A549 (cell line): ENCODE measurements around the gene MAGI1. TPM values are rescaled to one million over a fixed set of nuclear protein-coding genes. Genes with fewer than 3 reads are reported as not detected.
"Not testable (repeated sequence)": the region's sequence is repeated elsewhere in the genome, so short reads cannot be mapped to it uniquely, and the experiment has no call there.

Source experiments
- ATAC-seq, 2 experiments: fragments of 200-7000 bp in 1 of 2; fragments of >200 bp in 1 of 2; cut with Nextera tagmentation in 1 of 2; cut with Tn5 transposase in 1 of 2; 3 replicates each; pipeline versions ENCODE4 v1.8.0 to v1.9.1; 2018 to 2020; ENCODE audit warnings: mild to moderate bottlenecking in 1 of 2, moderate library complexity in 1 of 2
- CTCF ChIA-PET: fragments of 300-600 bp; sonication (Branson Sonifier 250); formaldehyde crosslinking; extraction: SDS; loops from one replicate; lab custom pipeline; 2021; ENCODE audit warnings: antibody characterized with exemption, inconsistent platforms; lab: Yijun Ruan, JAX
- POLR2A ChIA-PET: fragments of 350-600 bp; formaldehyde crosslinking; extraction: SDS; loops from one replicate; lab custom pipeline; 2021; ENCODE audit warnings: antibody characterized with exemption, inconsistent platforms; lab: Yijun Ruan, JAX
- DNase-seq, 2 experiments: peaks; one replicate each; pipeline versions ENCODE4 v3.0.0 to v3.0.0-alpha.2; 2011 to 2016; ENCODE audit warnings: low read depth in 1 of 2, low spot score in 1 of 2
- FAIRE-seq: peaks from 2 replicates; lab custom pipeline; 2011; peaks lifted over from hg19 to GRCh38; lab: Jason Lieb, UNC
- H3K27ac ChIP-seq, 2 experiments: fragments of >200 bp; sonication (Bioruptor Twin); formaldehyde crosslinking; 3 replicates each; pipeline ENCODE4 v1.5.1; 2016 to 2017
- H3K4me1 ChIP-seq: fragments of >200 bp; sonication (Bioruptor Twin); formaldehyde crosslinking; 3 replicates; pipeline ENCODE4 v1.6.1; 2016
- H3K4me2 ChIP-seq: fragments of >200 bp; sonication (Bioruptor Twin); formaldehyde crosslinking; 3 replicates; pipeline ENCODE4 v1.6.1; 2016
- H3K4me3 ChIP-seq: fragments of >200 bp; sonication (Bioruptor Twin); formaldehyde crosslinking; 3 replicates; pipeline ENCODE4 v1.5.1; 2016
- H3K9me3 ChIP-seq: fragments of >200 bp; sonication (Bioruptor Twin); formaldehyde crosslinking; 3 replicates; pipeline ENCODE4 v1.6.1; 2016
- BCL3 ChIP-seq: fragments of >200 bp; sonication (Bioruptor Twin); formaldehyde crosslinking; IDR thresholded peaks from 3 replicates; pipeline ENCODE4 v1.6.1; 2016
- CBX2 ChIP-seq: fragments of 200-600 bp; sonication (generic); IDR thresholded peaks from 2 replicates; pipeline ENCODE4 v1.6.1; 2016; ENCODE audit warnings: low read depth, mild to moderate bottlenecking, borderline replicate concordance
- CEBPB ChIP-seq, 2 experiments: fragments of >200 bp in 1 of 2; sonication (Bioruptor Twin) in 1 of 2; formaldehyde crosslinking in 1 of 2; IDR thresholded peaks; 2 replicates each; pipeline ENCODE4 v1.6.1; 2012 to 2016
- CTCF ChIP-seq: fragments of >200 bp; sonication (Bioruptor Twin); formaldehyde crosslinking; IDR thresholded peaks from 3 replicates; pipeline ENCODE4 v1.5.1; 2016
- ELK1 ChIP-seq: fragments of 150-350 bp; IDR thresholded peaks from 2 replicates; pipeline ENCODE4 v1.6.1; 2014; ENCODE audit warnings: low read depth, mild to moderate bottlenecking, low read length
- FOSL2 ChIP-seq, 2 experiments: fragments of 450-650 bp in 1 of 2; fragments of >200 bp in 1 of 2; sonication (Bioruptor Twin) in 1 of 2; formaldehyde crosslinking; IDR thresholded peaks; 2 replicates each; pipeline versions ENCODE4 v1.5.0 to v1.6.1; 2016 to 2020; ENCODE audit warnings: mild to moderate bottlenecking in 1 of 2, moderate library complexity in 1 of 2
- HOXB13 ChIP-seq: fragments of 250-450 bp; sonication (Bioruptor Pico); IDR thresholded peaks from 2 replicates; pipeline ENCODE4 v1.5.0; 2020; ENCODE audit warnings: low read depth, mild to moderate bottlenecking, moderate library complexity
- NFE2L2 ChIP-seq: fragments of 150-350 bp; conservative IDR thresholded peaks from 2 replicates; pipeline ENCODE4 v1.6.1; 2014; ENCODE audit warnings: low read length
- NPAS2 ChIP-seq: fragments of 250-450 bp; sonication (Bioruptor Pico); IDR thresholded peaks from 2 replicates; pipeline ENCODE4 v1.8.0; 2022; ENCODE audit warnings: mild to moderate bottlenecking, moderate library complexity, borderline replicate concordance
- NR3C1 ChIP-seq: fragments of >200 bp; sonication (Bioruptor Twin); formaldehyde crosslinking; IDR thresholded peaks from 3 replicates; pipeline ENCODE4 v1.6.1; 2017
- POLR2A ChIP-seq: IDR thresholded peaks from 2 replicates; pipeline ENCODE4 v1.6.1; 2012; ENCODE audit warnings: mild to moderate bottlenecking, low read length
- POLR2AphosphoS2 ChIP-seq: conservative IDR thresholded peaks from 2 replicates; pipeline ENCODE4 v1.6.1; 2012; ENCODE audit warnings: low read length, improper control_type of control experiment, inconsistent platforms
- RAD21 ChIP-seq, 2 experiments: fragments of >200 bp in 1 of 2; sonication (Bioruptor Twin) in 1 of 2; formaldehyde crosslinking in 1 of 2; IDR thresholded peaks in 1 of 2; conservative IDR thresholded peaks in 1 of 2; 2 replicates in 1 of 2; 3 replicates in 1 of 2; pipeline ENCODE4 v1.6.1; 2012 to 2018; ENCODE audit warnings: inconsistent platforms in 1 of 2
- REST ChIP-seq: fragments of 200-600 bp; sonication (generic); IDR thresholded peaks from 2 replicates; pipeline ENCODE4 v1.6.1; 2016; ENCODE audit warnings: antibody characterized with exemption, mild to moderate bottlenecking, moderate library complexity
- RNF2 ChIP-seq: fragments of 200-600 bp; sonication (generic); IDR thresholded peaks from 2 replicates; pipeline ENCODE4 v1.6.1; 2016; ENCODE audit warnings: low read depth, mild to moderate bottlenecking, antibody characterized with exemption, moderate library complexity, borderline replicate concordance
- SMC3 ChIP-seq: fragments of >200 bp; sonication (Bioruptor Twin); formaldehyde crosslinking; IDR thresholded peaks from 3 replicates; pipeline ENCODE4 v1.6.1; 2018; ENCODE audit warnings: inconsistent platforms
- TP53 ChIP-seq: fragments of 250-450 bp; sonication (Bioruptor Pico); IDR thresholded peaks from 2 replicates; pipeline ENCODE4 v1.5.0; 2021; ENCODE audit warnings: mild to moderate bottlenecking, moderate library complexity
- USF2 ChIP-seq: fragments of 450-650 bp; IDR thresholded peaks from 2 replicates; pipeline ENCODE4 v1.6.1; 2014; ENCODE audit warnings: antibody characterized with exemption
- ZC3H11A ChIP-seq: fragments of 450-650 bp; IDR thresholded peaks from 2 replicates; pipeline ENCODE4 v1.6.1; 2014; ENCODE audit warnings: antibody characterized with exemption, mild to moderate bottlenecking
- ZFP36 ChIP-seq: fragments of 450-650 bp; IDR thresholded peaks from 2 replicates; pipeline ENCODE4 v1.6.1; 2014; ENCODE audit warnings: borderline replicate concordance; ENCODE audit not compliant: partially characterized antibody
- WGBS: methylation state at CpG from one replicate; pipeline ENCODE4 v1.1.6; 2017; ENCODE audit errors: missing lambda C conversion rate; 5-methylcytosine and 5-hydroxymethylcytosine counted together
- polyA plus RNA-seq, 4 experiments: library from polyadenylated mRNA; depleted of rRNA in 3 of 4; stranded (reverse); fragments of >200 nt; fragmentation: RNase III in 1 of 4; extraction: RNeasy Plus Mini Kit Qiagen cat#74134 plus additional on column Dnase treatment in 1 of 4; gene quantifications; 2 replicates in 3 of 4; 3 replicates in 1 of 4; pipeline ENCODE4 v1.2.3, GENCODE V29; 2011 to 2017

MAGI1 gene
- polyA plus RNA-seq, 2 of the 4 experiments (the other 2 are of a cell fraction), result 4.7 to 6.6 TPM

- POLR2A ChIA-PET, result no interaction called here
- Histone ChIP-seq H3K4me2 (no peak overlapping the region), H3K27ac (no peak overlapping the region), H3K9me3 (no peaks in the 10 kb centered on the region), H3K4me3 (no peak overlapping the region), H3K4me1 (no peaks in the 10 kb centered on the region)
- no peak for FAIRE-seq
- TF ChIP-seq HOXB13 (CRISPR knock-in tag), result no peak
- TF ChIP-seq NFE2L2, result no peak
- TF ChIP-seq ELK1, result no peak
- no peak for TF ChIP-seq BCL3
- DNase-seq, result no peak
- CTCF ChIA-PET, result no interaction called here
- ATAC-seq, result no peak
These were observed 9.3 kb downstream of the MAGI1 start for GRCh38 chr3:66029443-66029842.

GRCh38 chr3:66029014-66029413, 9.7 kb downstream of the MAGI1 start:
- H3K9me3 ChIP-seq, result no peaks in the 10 kb centered on the region
- FAIRE-seq, result no peak
- H3K4me1 ChIP-seq, result no peaks in the 10 kb centered on the region
- ChIA-PET CTCF (interaction anchor here (2.5 kb wide), 1 partner anchor 8 kb away, joined by 11 read pairs; no protein-coding TSS in a partner anchor), POLR2A (no interaction called here)
- no peak for DNase-seq
- H3K4me2 ChIP-seq, result no peak overlapping the region
- no peak for TF ChIP-seq ZC3H11A
- 67% methylated on average over 5 of the region's 5 CpGs for WGBS
- no peak overlapping the region for H3K4me3 ChIP-seq
- no peak overlapping the region for H3K27ac ChIP-seq
- ATAC-seq, result no peak

- Histone ChIP-seq H3K27ac (no peak overlapping the region), H3K4me2 (no peak overlapping the region)
- ATAC-seq (no peak), FAIRE-seq (no peak)
- TF ChIP-seq FOSL2 (IDR thresholded peaks at IDR 0.05), result no peak
- no peak for TF ChIP-seq FOSL2 (CRISPR knock-in tag; IDR thresholded peaks at IDR 0.05)
- TF ChIP-seq CBX2, result no peak
- TF ChIP-seq SMC3, result no peak
- TF ChIP-seq TP53 (CRISPR knock-in tag), result no peak
- no peak for TF ChIP-seq POLR2A
- TF ChIP-seq RNF2, result no peak
- TF ChIP-seq POLR2AphosphoS2, result no peak
- no peak for TF ChIP-seq ZFP36
- no peak for TF ChIP-seq CTCF
- no peak for TF ChIP-seq RAD21 (conservative IDR thresholded peaks at IDR 0.05 in 1 of 2, IDR thresholded peaks at IDR 0.05 in 1 of 2)
- TF ChIP-seq NPAS2 (CRISPR knock-in tag), result no peak
- no peak for TF ChIP-seq REST
- no peak for TF ChIP-seq CEBPB (IDR thresholded peaks at IDR 0.05)
- TF ChIP-seq USF2, result no peak
- TF ChIP-seq NR3C1, result no peak
- TF ChIP-seq, all 56 proteins: peak for 0
- Histone ChIP-seq H3K4me3 (no peak overlapping the region), H3K4me1 (no peaks in the 10 kb centered on the region), H3K9me3 (no peaks in the 10 kb centered on the region)
- no peak for DNase-seq
- POLR2A ChIA-PET, result no interaction called here
- WGBS, result 76% methylated on average over 12 of the region's 12 CpGs
- CTCF ChIA-PET, result interaction anchor here (2.5 kb wide), 1 partner anchor 9 kb away, joined by 11 read pairs; no protein-coding TSS in a partner anchor
These were observed 10.3 kb downstream of the MAGI1 start for GRCh38 chr3:66028457-66028856.

GRCh38 chr3:66027099-66027498, 11.6 kb downstream of the MAGI1 start:
- ATAC-seq, H3K4me3 ChIP-seq, H3K4me1 ChIP-seq, H3K27ac ChIP-seq, DNase-seq, FAIRE-seq, H3K4me2 ChIP-seq, H3K9me3 ChIP-seq, POLR2A ChIA-PET: not testable (repeated sequence)
- CTCF ChIA-PET, result interaction anchor here (2.5 kb wide), 1 partner anchor 10 kb away, joined by 11 read pairs; no protein-coding TSS in a partner anchor
- WGBS, result 93% methylated on average over 8 of the region's 8 CpGs
